ENCODE measurements around the gene SMIM20. TPM values are rescaled to one million over a fixed set of nuclear protein-coding genes. Genes with fewer than 3 reads are reported as not detected.

SMIM20 gene
- polyA plus RNA-seq, 1 donor from 2014 or later, result 19.1 TPM

- H3K79me2 ChIP-seq (replicated peaks; ENCODE audit: insufficient read depth, low read length), result no peaks in the 10 kb centered on the region
Measured at GRCh38 chr4:25904748-25905082, 9.3 kb upstream of the SMIM20 start.

DNA sequence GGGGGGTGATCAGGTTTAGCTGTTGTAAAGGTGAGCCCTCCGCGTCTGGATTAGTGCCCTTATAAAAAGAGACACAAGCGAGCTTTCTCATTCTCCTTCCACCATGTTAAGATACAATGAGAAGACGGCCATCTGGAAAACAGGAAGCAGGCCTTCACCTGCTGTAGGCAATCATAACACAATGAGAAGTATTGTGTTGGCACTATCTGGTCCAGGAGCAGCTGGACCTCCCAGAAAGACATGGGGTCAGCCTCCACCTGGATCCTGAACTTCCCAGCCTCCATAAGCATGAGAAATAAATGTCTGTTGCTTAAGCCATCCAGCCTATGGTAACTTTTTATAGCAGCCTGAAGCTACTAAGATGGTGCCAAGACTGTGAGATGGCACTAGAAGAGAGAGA lies 8.6 kb upstream of the SMIM20 start:
- Histone ChIP-seq H2AFZ (ENCODE audit: low read depth, low read length) (no peak overlapping the region), H3K4me2 (ENCODE audit: low read length) (no peak overlapping the region), H3K36me3 (ENCODE audit: insufficient read depth, low read length) (no peaks in the 10 kb centered on the region), H3K27me3 (ENCODE audit: insufficient read depth, low read depth, low read length) (no peaks in the 10 kb centered on the region), H3F3A (ENCODE audit: insufficient read depth, low read length, poor library complexity, severe bottlenecking) (no peaks in the 10 kb centered on the region), H3K9ac (ENCODE audit: low read length) (no peak overlapping the region), H3K79me2 (replicated peaks; ENCODE audit: insufficient read depth, low read length) (no peaks in the 10 kb centered on the region), H3K9me3 (ENCODE audit: low read length) (no peaks in the 10 kb centered on the region), H3K27ac (ENCODE audit: low read length) (no peak overlapping the region), H4K20me1 (ENCODE audit: insufficient read depth) (no peaks in the 10 kb centered on the region), H3K9me2 (ENCODE audit: insufficient read depth, low read length) (no peaks in the 10 kb centered on the region), H3K4me3 (ENCODE audit: low read length) (no peak overlapping the region)
- no peak for TF ChIP-seq TAF1 (IDR thresholded peaks at IDR 0.05; ENCODE audit: low read depth)
- TF ChIP-seq REST (IDR thresholded peaks at IDR 0.05; ENCODE audit: borderline replicate concordance), result no peak
- TF ChIP-seq RAD21 (conservative IDR thresholded peaks at IDR 0.05), result no peak
- no peak for TF ChIP-seq MXI1 (conservative IDR thresholded peaks at IDR 0.05; ENCODE audit: poor library complexity, severe bottlenecking)
- no peak for TF ChIP-seq POLR2AphosphoS5 (IDR thresholded peaks at IDR 0.05)
- TF ChIP-seq SMC3 (conservative IDR thresholded peaks at IDR 0.05; ENCODE audit: poor library complexity), result no peak
- TF ChIP-seq CTCF (IDR thresholded peaks at IDR 0.05; ENCODE audit: poor library complexity, severe bottlenecking), result no peak

More at GRCh38 chr4:25904748-25905082, 9.3 kb upstream of the SMIM20 start:
- H3K27ac ChIP-seq (ENCODE audit: low read length), result no peak overlapping the region
- no peak overlapping the region for H2AFZ ChIP-seq (ENCODE audit: low read depth, low read length)
- H3F3A ChIP-seq (ENCODE audit: insufficient read depth, low read length, poor library complexity, severe bottlenecking), result no peaks in the 10 kb centered on the region
- H3K9me3 ChIP-seq (ENCODE audit: low read length), result no peaks in the 10 kb centered on the region
- no peaks in the 10 kb centered on the region for H3K27me3 ChIP-seq (ENCODE audit: insufficient read depth, low read depth, low read length)
- TF ChIP-seq SMC3 (conservative IDR thresholded peaks at IDR 0.05; ENCODE audit: poor library complexity) (no peak), RAD21 (conservative IDR thresholded peaks at IDR 0.05) (no peak), EZH2 (IDR thresholded peaks at IDR 0.05; ENCODE audit: borderline replicate concordance, insufficient read depth, low read length, poor library complexity, severe bottlenecking) (no peak), REST (IDR thresholded peaks at IDR 0.05; ENCODE audit: borderline replicate concordance) (no peak), TAF1 (IDR thresholded peaks at IDR 0.05; ENCODE audit: low read depth) (no peak), POLR2AphosphoS5 (IDR thresholded peaks at IDR 0.05) (no peak), EP300 (conservative IDR thresholded peaks at IDR 0.05; ENCODE audit: poor library complexity, severe bottlenecking) (no peak), MXI1 (conservative IDR thresholded peaks at IDR 0.05; ENCODE audit: poor library complexity, severe bottlenecking) (no peak), CTCF (IDR thresholded peaks at IDR 0.05; ENCODE audit: poor library complexity, severe bottlenecking) (no peak)
- H3K4me2 ChIP-seq (ENCODE audit: low read length), result no peak overlapping the region
- no peaks in the 10 kb centered on the region for H3K36me3 ChIP-seq (ENCODE audit: insufficient read depth, low read length)
- no peak overlapping the region for H3K9ac ChIP-seq (ENCODE audit: low read length)
- H4K20me1 ChIP-seq (ENCODE audit: insufficient read depth), result no peaks in the 10 kb centered on the region
- H3K4me3 ChIP-seq (ENCODE audit: low read length), result no peak overlapping the region
- no peaks in the 10 kb centered on the region for H3K9me2 ChIP-seq (ENCODE audit: insufficient read depth, low read length)
